Caco-2 (cell line): ENCODE results near the gene TMEM131L. TPM values are rescaled to one million over a fixed set of nuclear protein-coding genes. Genes with fewer than 3 reads are reported as not detected.

Source experiments
- BruUV-seq: library from RNA; stranded (reverse); fragments of 400-500 nt; replicated peaks from 2 replicates; lab custom pipeline; 2021; lab: Mats Ljungman, UMichigan
- CTCF ChIA-PET: fragments of 300-600 bp; sonication (Branson Sonifier 250); formaldehyde crosslinking; loops from one replicate; lab custom pipeline; 2022; ENCODE audit warnings: antibody characterized with exemption; lab: Charles Lee
- POLR2A ChIA-PET: fragments of 300-600 bp; sonication (Branson Sonifier 250); formaldehyde crosslinking; loops from one replicate; lab custom pipeline; 2022; ENCODE audit warnings: antibody characterized with exemption; lab: Charles Lee
- DNase-seq, 2 experiments: peaks; one replicate each; pipeline versions ENCODE4 v3.0.0 to v3.0.0-alpha.2; 2020 to 2022
- H3K27me3 ChIP-seq: replicated peaks from 2 replicates; pipeline ENCODE4 v1.6.0; 2011; ENCODE audit warnings: low read length; ENCODE audit not compliant: control insufficient read depth, insufficient read depth
- H3K36me3 ChIP-seq: 2 replicates; pipeline ENCODE4 v1.5.1; 2011; ENCODE audit warnings: low read length; ENCODE audit not compliant: control insufficient read depth, insufficient read depth
- H3K4me1 ChIP-seq: fragments of 250-450 bp; sonication (Bioruptor Pico); 2 replicates; pipeline ENCODE4 v1.5.1; 2020; ENCODE audit warnings: mild to moderate bottlenecking
- H3K4me3 ChIP-seq: 2 replicates; pipeline ENCODE4 v1.5.1; 2011; ENCODE audit warnings: low read depth, mild to moderate bottlenecking, control low read depth, low read length
- H3K9me3 ChIP-seq: fragments of 250-450 bp; sonication (Bioruptor Pico); 2 replicates; pipeline ENCODE4 v1.5.1; 2020; ENCODE audit warnings: mild to moderate bottlenecking, moderate library complexity
- H3K27ac Mint-ChIP-seq: one replicate; pipeline ENCODE4 v1.8.0; 2022; ENCODE audit warnings: mixed read lengths; ENCODE audit not compliant: unreplicated experiment
- H3K27me3 Mint-ChIP-seq: one replicate; pipeline ENCODE4 v1.8.0; 2022; ENCODE audit warnings: mixed read lengths; ENCODE audit not compliant: insufficient read depth, unreplicated experiment
- H3K36me3 Mint-ChIP-seq: one replicate; pipeline ENCODE4 v1.8.0; 2022; ENCODE audit warnings: mild to moderate bottlenecking, mixed read lengths; ENCODE audit not compliant: insufficient read depth, unreplicated experiment
- H3K4me1 Mint-ChIP-seq: one replicate; pipeline ENCODE4 v1.8.0; 2022; ENCODE audit warnings: low read depth, mixed read lengths; ENCODE audit not compliant: unreplicated experiment
- H3K4me3 Mint-ChIP-seq: one replicate; pipeline ENCODE4 v1.8.0; 2022; ENCODE audit warnings: mild to moderate bottlenecking, moderate library complexity, mixed read lengths; ENCODE audit not compliant: unreplicated experiment
- H3K9me3 Mint-ChIP-seq: one replicate; pipeline ENCODE4 v1.8.0; 2022; ENCODE audit warnings: mixed read lengths; ENCODE audit not compliant: unreplicated experiment
- intact Hi-C: fragments of 100-400 bp; cut with micrococcal nuclease; formaldehyde crosslinking; loops from one replicate; pipeline ENCODE4 v1.10.0; 2022; ENCODE audit not compliant: unreplicated experiment
- total RNA-seq: library from RNA; stranded (reverse); gene quantifications from 2 replicates; pipeline ENCODE4 v1.2.3, GENCODE V29; 2022
- TF ChIP-seq, protein P1 (sequence below), 2 experiments: fragments of 200-600 bp in 1 of 2; IDR thresholded peaks; 1 replicate in 1 of 2; 2 replicates in 1 of 2; pipeline versions ENCODE4 v1.5.1 to v1.8.0; 2011 to 2022; ENCODE audit warnings: antibody characterized with exemption in 1 of 2, control low read depth in 1 of 2, inconsistent platforms in 1 of 2, low read depth in 1 of 2, low read length in 1 of 2, mild to moderate bottlenecking in 1 of 2, moderate library complexity in 1 of 2; ENCODE audit not compliant: insufficient read depth in 1 of 2, severe bottlenecking in 1 of 2, unreplicated experiment in 1 of 2

Gene TMEM131L
- total RNA-seq, 1 experiment from 2014 or later, result 20.8 TPM

DNA sequence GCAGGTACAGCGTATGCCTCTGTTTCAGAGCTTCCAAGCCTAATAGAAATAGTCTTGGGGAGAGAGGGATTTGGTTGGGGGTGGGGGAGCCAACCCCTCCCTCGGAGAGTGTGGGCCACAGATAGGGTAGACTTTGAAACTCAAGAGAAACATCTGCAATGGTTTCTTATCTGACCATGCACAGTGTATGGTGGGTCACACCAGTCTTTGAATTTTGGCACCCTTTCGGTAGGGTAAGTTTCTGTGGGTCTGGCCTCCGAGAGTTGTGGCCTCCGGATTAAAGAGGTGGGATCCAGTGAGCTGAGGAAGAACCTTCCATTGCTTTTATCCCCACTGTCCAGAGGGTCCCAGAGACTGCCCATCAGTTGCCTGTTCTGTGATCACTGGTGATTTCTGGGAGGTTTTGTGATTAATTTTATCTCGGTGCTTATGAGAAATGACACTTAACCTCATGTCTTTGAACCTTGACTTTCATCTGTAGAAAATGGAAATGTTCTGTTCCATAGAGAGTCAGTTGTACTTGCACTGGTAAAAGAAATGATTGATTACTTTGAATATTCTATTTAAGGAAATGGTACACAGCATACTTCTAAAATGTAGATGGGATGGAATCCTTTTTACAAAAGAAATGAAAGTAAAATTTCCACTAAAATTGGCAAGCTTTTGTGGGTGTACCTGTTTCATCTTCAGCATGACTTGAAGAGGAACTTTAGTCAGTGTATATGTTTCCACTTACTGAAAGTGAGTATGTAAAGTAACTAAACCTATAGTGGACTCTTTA, 62.7 kb downstream of the TMEM131L start:
- ChIA-PET CTCF (no interaction called here), POLR2A (no interaction called here)

DNA sequence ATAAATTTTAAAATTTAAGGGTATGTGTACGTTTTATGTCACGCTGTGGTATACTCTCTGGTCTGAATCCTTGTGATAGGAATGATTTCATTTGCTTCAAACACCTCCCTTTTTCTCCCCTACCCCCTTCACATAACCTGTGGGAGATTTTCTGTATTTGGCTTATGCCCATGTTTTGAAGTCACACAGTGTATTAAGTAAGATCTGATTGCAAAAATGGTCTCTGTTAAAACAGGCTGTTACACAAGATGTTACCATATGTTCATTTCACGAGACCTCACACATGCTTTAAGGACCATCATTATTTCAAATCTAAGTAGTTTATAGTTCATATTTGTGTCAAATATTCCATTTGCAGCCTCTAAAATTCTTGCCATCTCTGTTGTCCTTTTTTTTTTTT, 63.5 kb downstream of the TMEM131L start:
- no peaks in the 10 kb centered on the region for H3K9me3 Mint-ChIP-seq
- H3K36me3 Mint-ChIP-seq, result peaks cover 10% of the 10 kb centered on the region
- POLR2A ChIA-PET, result no interaction called here

More for the DNA sequence above, 62.7 kb downstream of the TMEM131L start:
- DNase-seq, result no peak
- intact Hi-C loops, result no loop called here
- Mint-ChIP-seq H3K27me3 (no peaks in the 10 kb centered on the region), H3K36me3 (peaks cover 14% of the 10 kb centered on the region), H3K4me3 (no peak overlapping the region), H3K4me1 (peaks cover 17% of the 10 kb centered on the region), H3K27ac (no peak overlapping the region), H3K9me3 (no peaks in the 10 kb centered on the region)
- Histone ChIP-seq H3K4me1 (peaks cover 9% of the 10 kb centered on the region), H3K27me3 (no peaks in the 10 kb centered on the region), H3K9me3 (no peaks in the 10 kb centered on the region), H3K36me3 (no peaks in the 10 kb centered on the region), H3K4me3 (no peak overlapping the region)
- BruUV-seq, result no TSS peak
- TF ChIP-seq, protein P1, sequence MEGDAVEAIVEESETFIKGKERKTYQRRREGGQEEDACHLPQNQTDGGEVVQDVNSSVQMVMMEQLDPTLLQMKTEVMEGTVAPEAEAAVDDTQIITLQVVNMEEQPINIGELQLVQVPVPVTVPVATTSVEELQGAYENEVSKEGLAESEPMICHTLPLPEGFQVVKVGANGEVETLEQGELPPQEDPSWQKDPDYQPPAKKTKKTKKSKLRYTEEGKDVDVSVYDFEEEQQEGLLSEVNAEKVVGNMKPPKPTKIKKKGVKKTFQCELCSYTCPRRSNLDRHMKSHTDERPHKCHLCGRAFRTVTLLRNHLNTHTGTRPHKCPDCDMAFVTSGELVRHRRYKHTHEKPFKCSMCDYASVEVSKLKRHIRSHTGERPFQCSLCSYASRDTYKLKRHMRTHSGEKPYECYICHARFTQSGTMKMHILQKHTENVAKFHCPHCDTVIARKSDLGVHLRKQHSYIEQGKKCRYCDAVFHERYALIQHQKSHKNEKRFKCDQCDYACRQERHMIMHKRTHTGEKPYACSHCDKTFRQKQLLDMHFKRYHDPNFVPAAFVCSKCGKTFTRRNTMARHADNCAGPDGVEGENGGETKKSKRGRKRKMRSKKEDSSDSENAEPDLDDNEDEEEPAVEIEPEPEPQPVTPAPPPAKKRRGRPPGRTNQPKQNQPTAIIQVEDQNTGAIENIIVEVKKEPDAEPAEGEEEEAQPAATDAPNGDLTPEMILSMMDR (IDR thresholded peaks at IDR 0.05; ENCODE audit: insufficient read depth in 1 of 2, low read depth in 1 of 2, low read length in 1 of 2, severe bottlenecking in 1 of 2, unreplicated experiment in 1 of 2), result no peak

DNA sequence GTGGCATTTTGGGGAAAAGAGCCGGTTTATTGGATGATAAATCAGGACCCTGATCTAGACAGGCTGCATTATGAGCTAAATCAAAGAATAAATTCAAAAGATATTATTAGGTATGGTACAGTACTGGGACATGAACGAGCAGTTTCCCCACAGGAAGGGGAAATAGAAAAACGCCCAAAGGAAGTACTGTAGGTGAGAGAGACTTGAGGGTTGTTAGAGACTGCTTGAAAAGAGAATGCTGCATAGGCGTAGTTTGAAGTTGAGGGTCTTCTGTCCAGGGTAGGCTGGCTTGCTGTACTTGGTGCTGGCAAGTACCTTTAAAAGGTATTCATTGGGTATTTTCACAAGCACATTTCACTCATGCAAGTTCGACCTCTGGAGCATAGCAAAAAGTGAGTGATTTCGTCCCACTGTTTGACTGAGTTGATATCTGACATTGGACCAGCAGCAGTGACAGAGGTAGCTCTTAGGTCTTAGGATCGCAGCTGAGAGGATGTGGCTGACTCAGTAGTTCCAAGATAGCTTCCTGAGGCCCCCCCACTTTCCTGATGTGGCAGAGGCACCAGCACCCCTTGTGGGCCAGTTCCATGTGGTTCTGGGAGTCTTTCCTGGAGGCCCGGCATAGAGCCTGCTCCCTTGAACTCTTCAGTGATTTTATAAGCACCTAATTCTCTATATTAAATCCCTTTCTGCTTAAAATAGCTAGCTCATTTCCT, 64.3 kb downstream of the TMEM131L start:
- POLR2A ChIA-PET, result no interaction called here
- no peaks in the 10 kb centered on the region for H3K27me3 Mint-ChIP-seq

More for the DNA sequence above, 63.5 kb downstream of the TMEM131L start:
- Mint-ChIP-seq H3K4me1 (peaks cover 12% of the 10 kb centered on the region), H3K27me3 (no peaks in the 10 kb centered on the region), H3K27ac (no peak overlapping the region), H3K4me3 (no peak overlapping the region)
- no peak for DNase-seq
- no peaks in the 10 kb centered on the region for H3K9me3 ChIP-seq
- H3K36me3 ChIP-seq, result no peaks in the 10 kb centered on the region
- H3K27me3 ChIP-seq, result no peaks in the 10 kb centered on the region
- H3K4me1 ChIP-seq, result peaks cover 4% of the 10 kb centered on the region
- intact Hi-C loops, result no loop called here
- H3K4me3 ChIP-seq, result no peak overlapping the region
- BruUV-seq, result no TSS peak
- TF ChIP-seq, protein P1 (IDR thresholded peaks at IDR 0.05; ENCODE audit: insufficient read depth in 1 of 2, low read depth in 1 of 2, low read length in 1 of 2, severe bottlenecking in 1 of 2, unreplicated experiment in 1 of 2), result no peak
- CTCF ChIA-PET, result no interaction called here

More for the DNA sequence above, 64.3 kb downstream of the TMEM131L start:
- CTCF ChIA-PET, result interaction anchor here (1.0 kb wide), 2 partner anchors 18 to 43 kb away, joined by 3 to 4 read pairs; no protein-coding TSS in a partner anchor
- TF ChIP-seq, protein P1 (IDR thresholded peaks at IDR 0.05; ENCODE audit: insufficient read depth in 1 of 2, low read depth in 1 of 2, low read length in 1 of 2, severe bottlenecking in 1 of 2, unreplicated experiment in 1 of 2), result no peak
- DNase-seq, result no peak
- peaks cover 12% of the 10 kb centered on the region for H3K4me1 Mint-ChIP-seq
- intact Hi-C loops, result no loop called here
- BruUV-seq, result no TSS peak
- H3K36me3 Mint-ChIP-seq, result peaks cover 10% of the 10 kb centered on the region
- no peak overlapping the region for H3K4me3 Mint-ChIP-seq
- H3K36me3 ChIP-seq, result no peaks in the 10 kb centered on the region
- no peaks in the 10 kb centered on the region for H3K9me3 ChIP-seq
- no peak overlapping the region for H3K27ac Mint-ChIP-seq
- H3K4me1 ChIP-seq, result no peaks in the 10 kb centered on the region
- H3K9me3 Mint-ChIP-seq, result no peaks in the 10 kb centered on the region
- H3K27me3 ChIP-seq, result no peaks in the 10 kb centered on the region
- no peak overlapping the region for H3K4me3 ChIP-seq
